NCI-H2081 treated with DMSO at 0.1 percent for 48 hours (cell line): Measurements from ENCODE around the gene RASL11A.
"Not testable (repeated sequence)": the region's sequence is repeated elsewhere in the genome, so short reads cannot be mapped to it uniquely, and the experiment has no call there.

Experiments used
- DNase-seq: peaks from one replicate; lab custom pipeline; 2025; lab: John Stamatoyannopoulos, UW

The RASL11A gene

GRCh38 chr13:27269114-27269665 is 1.4 kb upstream of the RASL11A start:
- no peak for DNase-seq

DNA sequence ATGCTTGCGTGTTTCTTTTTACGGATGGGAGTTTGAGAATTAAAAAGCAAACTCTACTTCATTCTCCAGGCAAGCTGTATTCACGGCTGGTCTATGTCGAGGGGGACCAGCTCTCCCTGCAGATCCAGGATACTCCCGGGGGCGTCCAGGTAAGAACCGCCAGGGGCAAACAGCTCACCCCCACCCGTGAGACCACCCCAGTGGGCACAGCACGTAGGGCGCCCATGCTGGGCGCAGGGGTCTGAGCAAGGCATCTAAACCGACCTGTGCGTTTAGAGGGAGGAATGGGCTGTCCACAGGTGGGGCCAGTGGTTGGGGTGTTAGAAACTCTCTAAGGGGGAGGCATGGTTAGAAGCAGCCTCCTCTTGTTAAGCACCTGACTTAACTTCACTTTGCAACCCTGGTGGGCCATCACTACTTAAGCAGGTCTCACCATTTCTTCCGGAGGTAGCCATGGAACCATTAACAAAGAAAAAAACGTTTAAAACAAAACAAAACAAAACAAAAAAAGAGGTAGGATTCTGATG is 1.0 kb downstream of the RASL11A start:
- no peak for DNase-seq

- DNase-seq = no peak
Measured at GRCh38 chr13:27273658-27274425, 3.2 kb downstream of the RASL11A start.

- DNase-seq = no peak
Measured at GRCh38 chr13:27274631-27275030, 4.0 kb downstream of the RASL11A start.

GRCh38 chr13:27276188-27276587 is 5.6 kb downstream of the RASL11A start:
- no peak for DNase-seq

DNA sequence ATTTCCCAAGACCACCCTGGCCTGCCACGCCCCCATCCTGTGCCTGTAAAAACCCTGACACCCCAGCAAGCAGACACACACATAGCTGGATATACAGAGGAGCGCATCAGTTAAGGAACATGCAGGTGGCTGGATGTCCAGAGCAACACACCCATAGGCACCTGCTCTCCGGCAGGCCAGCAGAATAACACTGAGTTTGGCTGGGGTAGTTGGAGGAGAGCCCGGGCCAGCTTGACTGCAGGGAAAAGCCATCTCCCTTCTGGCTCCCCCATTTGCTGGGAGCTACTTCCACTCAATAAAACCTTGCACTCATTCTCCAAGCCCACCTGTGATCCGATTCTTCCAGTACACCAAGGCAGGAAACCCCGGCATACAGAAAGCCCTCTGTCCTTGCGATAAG is 8.9 kb downstream of the RASL11A start:
- no peak for DNase-seq

DNA sequence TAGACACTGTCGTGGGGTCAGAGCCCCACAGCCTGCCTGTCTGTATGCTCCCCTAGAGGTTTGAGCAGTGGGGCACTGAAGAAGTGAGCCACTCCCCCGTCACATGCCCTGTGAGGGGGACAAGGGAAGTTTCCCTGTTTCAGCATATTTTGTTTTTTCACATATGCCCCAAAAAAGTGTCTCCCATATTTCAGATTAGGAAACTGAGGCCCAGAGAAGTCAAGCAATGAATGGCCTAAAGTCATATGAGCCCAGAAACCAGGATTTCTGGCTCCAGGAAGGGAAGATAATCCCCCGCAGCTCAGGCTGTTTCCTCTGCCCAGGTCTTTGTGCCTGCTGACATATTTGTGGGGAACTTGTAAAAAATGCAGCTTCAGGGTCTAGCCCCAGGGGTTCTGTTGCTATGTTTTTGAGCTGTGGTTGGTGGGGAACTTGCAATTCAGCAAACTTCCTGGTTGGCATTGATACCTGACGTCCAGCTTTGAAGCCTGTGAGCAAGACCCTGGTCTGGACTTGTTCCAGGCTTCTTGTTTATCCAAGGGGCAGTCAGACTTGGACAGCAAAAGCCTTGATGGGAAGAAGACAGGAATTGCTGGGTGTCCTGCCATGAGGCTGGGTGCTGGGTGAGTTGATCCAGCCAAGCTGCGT is 9.5 kb downstream of the RASL11A start:
- DNase-seq = no peak

DNA sequence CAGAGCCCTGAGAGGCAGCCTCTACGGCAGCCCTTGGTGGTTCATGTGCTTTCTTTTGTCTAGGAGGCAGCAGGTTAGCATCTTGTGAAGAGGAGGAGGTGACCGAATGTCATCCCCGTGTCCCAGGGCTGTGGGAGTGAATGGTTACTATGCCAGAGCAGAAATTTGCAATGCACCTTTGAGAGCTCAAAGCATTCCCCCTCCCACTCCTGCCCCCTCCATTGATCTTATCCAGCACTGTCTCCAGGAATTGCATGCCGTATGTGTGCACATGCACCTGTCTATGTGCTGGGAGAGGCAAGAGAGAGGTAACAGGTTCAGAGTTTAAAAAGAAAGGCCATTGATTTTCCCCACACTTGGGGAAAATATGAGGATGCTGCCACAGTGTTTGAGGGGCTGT is 10.2 kb downstream of the RASL11A start:
- no peak for DNase-seq

- no peak for DNase-seq
Measured at GRCh38 chr13:27281420-27281819, 10.8 kb downstream of the RASL11A start.

DNA sequence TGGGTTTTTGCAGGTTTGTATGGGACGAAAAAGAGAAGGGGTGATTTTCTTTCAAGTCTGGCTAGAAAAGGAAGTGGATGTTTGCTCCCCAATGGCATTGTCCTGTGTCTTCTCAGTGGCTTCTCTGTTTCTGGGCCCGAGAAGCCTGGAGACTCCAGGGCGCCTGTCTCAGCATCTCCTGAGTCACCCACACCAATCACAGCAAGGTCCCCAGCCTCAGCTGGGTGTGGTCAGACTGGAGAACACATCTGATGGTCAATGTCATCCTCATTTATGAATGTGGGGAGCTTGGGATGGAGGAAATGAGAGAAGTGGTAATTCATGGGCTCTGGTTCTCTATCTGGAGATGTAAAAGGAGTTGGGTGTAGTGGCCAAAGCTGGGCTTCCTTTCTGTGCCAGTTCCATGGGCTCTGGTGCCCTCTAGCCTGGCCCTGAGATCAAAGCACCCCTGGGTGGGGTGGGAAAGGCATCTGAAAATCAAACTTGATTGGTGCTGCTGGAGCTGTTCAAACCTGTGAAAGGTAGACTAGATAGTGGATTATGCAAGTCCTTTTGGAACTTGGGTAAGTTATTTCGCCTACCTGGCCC is 13.4 kb downstream of the RASL11A start:
- DNase-seq = no peak

DNA sequence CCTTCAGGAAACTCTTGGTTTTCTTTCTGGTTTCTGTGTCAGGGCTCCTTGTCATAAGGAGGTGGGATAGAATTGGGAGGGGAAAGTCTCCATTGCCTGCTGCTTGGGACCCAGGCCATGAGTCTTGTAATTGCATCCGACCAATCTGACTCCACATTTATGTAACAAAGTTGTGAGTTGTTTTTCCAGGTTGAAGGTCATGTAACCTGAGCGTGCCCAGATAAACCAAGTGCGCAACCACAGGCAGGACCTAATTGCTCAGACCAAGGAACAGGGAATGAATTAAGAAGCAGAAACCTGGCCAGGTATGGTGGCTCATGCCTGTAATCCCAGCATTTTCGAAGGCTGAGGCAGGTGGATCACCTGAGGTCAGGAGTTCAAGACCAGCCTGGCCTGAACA is 17.8 kb downstream of the RASL11A start:
- no peak for DNase-seq

DNA sequence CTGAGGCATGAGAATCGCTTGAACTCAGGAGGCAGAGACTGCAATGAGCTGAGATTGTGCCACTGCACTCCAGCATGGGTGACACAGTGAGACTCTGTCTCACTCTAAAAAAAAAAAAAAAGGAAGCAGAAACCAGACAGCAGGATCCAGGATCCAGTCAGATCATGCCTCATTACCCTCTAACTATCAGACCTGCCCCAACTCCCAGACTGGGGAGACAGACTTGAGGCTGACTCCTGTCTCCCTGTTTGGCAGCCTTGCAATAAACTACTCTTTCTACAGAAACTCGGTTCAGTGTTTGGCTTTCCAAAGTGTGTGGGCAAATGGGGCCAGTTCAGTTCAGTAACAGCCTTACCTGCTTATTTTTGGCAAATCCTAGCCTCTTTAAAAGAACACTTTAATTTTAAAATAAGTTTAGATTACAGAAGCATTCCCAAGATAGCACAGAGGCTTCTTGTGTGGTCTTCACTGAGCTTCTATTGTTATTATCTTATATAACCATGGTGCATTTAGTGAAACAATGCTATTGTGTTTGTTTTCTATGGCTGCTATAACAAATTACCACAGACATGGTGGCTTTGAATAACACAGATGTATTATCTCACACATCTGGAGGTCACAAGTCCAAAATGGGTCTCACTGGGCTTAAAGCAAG is 18.5 kb downstream of the RASL11A start:
- no peak for DNase-seq

- DNase-seq = no peak
Measured at GRCh38 chr13:27290715-27291114, 20.1 kb downstream of the RASL11A start.

- not testable (repeated sequence) for DNase-seq
Measured at GRCh38 chr13:27291967-27292366, 21.3 kb downstream of the RASL11A start.

- no peak for DNase-seq
Measured at GRCh38 chr13:27293076-27293691, 22.6 kb downstream of the RASL11A start.

DNA sequence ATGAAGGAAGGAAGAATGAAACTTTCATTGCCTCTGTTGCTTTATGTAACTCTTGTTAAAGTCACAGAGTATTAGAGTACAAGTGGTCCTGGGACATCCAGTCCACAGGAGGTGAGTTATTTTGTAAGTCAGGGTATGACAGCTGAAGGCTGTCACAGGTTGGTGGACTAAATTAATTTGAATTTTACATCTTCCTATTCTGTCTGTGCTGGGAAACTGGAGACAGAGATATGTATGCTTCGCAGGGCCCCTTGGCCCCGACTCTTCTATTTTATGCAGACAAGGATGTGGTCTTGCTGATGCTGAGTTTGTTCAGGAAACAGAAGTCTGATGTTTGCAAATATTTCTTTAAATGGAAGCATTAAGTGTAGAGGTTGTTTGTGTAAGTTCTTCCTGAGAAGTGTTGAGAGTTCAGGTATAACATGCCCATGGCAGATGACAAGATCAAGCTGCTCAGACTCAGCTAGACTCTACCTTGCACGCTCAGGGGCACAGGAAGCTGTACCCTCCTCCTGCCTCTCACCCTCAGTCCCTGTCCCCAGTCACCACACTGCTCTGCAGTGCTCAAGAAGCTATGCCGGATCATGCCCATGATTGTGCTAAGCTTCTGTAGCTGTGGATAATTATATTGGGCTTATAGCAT is 23.4 kb downstream of the RASL11A start:
- DNase-seq = no peak

- no peak for DNase-seq
Measured at GRCh38 chr13:27295096-27295495, 24.5 kb downstream of the RASL11A start.

DNA sequence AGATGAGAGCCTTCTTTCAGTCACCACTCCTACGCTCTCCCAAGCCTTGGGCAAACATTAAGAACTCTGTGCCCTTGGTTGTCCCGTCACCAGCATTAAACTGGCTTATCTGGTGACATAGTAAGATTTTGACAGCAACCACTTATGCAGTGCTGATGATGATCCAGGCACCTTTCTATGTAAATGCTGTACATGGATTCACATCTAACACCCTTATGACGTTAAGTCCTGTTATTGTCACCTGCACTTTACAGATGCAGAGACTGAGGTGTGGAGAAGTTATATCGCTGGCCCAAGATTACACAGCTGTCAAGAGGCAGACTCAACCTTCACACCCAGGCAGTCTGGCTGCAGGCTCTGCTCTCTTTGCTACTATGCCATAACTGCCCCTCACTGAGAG is 25.0 kb downstream of the RASL11A start:
- no peak for DNase-seq

DNA sequence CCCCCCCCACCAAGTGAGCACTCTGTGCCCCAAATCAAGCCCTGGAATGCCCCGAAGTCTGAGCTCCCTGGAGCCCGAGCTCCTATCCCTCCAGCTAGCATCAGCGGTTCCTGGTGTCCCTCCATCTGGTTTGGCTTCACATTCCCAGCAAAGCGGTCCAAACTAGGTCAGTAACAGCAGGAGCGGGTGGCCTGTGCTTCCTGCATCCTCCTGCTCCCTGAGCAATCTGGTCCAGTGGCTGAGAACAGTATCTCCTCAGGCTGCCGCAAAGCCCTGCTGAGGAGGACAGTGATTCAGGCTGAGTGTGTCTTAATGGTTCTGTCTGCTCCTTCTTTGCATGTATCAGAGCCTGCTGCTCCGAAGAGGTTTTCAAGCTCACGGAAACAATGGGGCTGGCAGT is 25.9 kb downstream of the RASL11A start:
- DNase-seq = no peak

GRCh38 chr13:27298849-27299248 is 28.2 kb downstream of the RASL11A start:
- DNase-seq = no peak

GRCh38 chr13:27300406-27300805 is 29.8 kb downstream of the RASL11A start:
- DNase-seq = not testable (repeated sequence)
